CD4-positive, alpha-beta T cell (primary cell): ENCODE data around the gene KATNIP. TPM values are rescaled to one million over a fixed set of nuclear protein-coding genes. Genes with fewer than 3 reads are reported as not detected.

ENCODE experiments used
- ATAC-seq: fragments of 200-7000 bp; cut with Tn5 transposase; one replicate; pipeline ENCODE4 v1.10.0; 2022; ENCODE audit warnings: mild to moderate bottlenecking; ENCODE audit not compliant: poor library complexity
- CTCF ChIA-PET: fragments of 350-600 bp; sonication (Branson Sonifier 250); formaldehyde crosslinking; loops from one replicate; lab custom pipeline; 2021; ENCODE audit warnings: antibody characterized with exemption, inconsistent platforms; lab: Charles Lee
- POLR2A ChIA-PET: fragments of 350-600 bp; sonication (Branson Sonifier 250); formaldehyde crosslinking; loops from one replicate; lab custom pipeline; 2021; ENCODE audit warnings: antibody characterized with exemption, inconsistent platforms; lab: Charles Lee
- DNase-seq, 14 experiments: peaks; one replicate each; pipeline ENCODE4 v3.0.0-alpha.2; 2013 to 2020; ENCODE audit warnings: mixed read lengths in 2 of 14
- H3K27ac ChIP-seq, 2 donors: one replicate each; pipeline versions ENCODE4 v1.5.1 to v1.7.0; 2013; ENCODE audit warnings: low read length in 2 of 2, low read depth in 1 of 2, mild to moderate bottlenecking in 1 of 2
- H3K27me3 ChIP-seq, 2 experiments: 1 replicate in 1 of 2; 2 replicates in 1 of 2; pipeline versions ENCODE4 v1.6.1 to v1.7.0; 2013; ENCODE audit warnings: low read length in 2 of 2, control low read depth in 1 of 2, mild to moderate bottlenecking in 1 of 2, moderate library complexity in 1 of 2; ENCODE audit not compliant: insufficient read depth in 2 of 2, control insufficient read depth in 1 of 2
- H3K36me3 ChIP-seq: one replicate; pipeline ENCODE4 v1.6.1; 2013; ENCODE audit warnings: low read length, control low read depth; ENCODE audit not compliant: insufficient read depth
- H3K4me1 ChIP-seq: one replicate; pipeline ENCODE4 v1.6.1; 2013; ENCODE audit warnings: low read length, control low read depth; ENCODE audit not compliant: insufficient read depth
- H3K4me3 ChIP-seq: one replicate; pipeline ENCODE4 v1.5.1; 2013; ENCODE audit warnings: mild to moderate bottlenecking, low read length, moderate library complexity
- H3K9me3 ChIP-seq, 2 experiments: 1 replicate in 1 of 2; 2 replicates in 1 of 2; pipeline versions ENCODE4 v1.6.1 to v1.7.0; 2013; ENCODE audit warnings: low read length in 2 of 2, mild to moderate bottlenecking in 2 of 2, control low read depth in 1 of 2, moderate library complexity in 1 of 2; ENCODE audit not compliant: control insufficient read depth in 1 of 2, insufficient read depth in 1 of 2
- H3K27ac Mint-ChIP-seq: one replicate; pipeline ENCODE4 v1.8.0; 2020; ENCODE audit warnings: mixed read lengths
- H3K27me3 Mint-ChIP-seq: one replicate; pipeline ENCODE4 v1.8.0; 2021; ENCODE audit warnings: mixed read lengths
- H3K36me3 Mint-ChIP-seq: one replicate; pipeline ENCODE4 v1.8.0; 2021; ENCODE audit warnings: low read depth, mixed read lengths
- H3K4me1 Mint-ChIP-seq: one replicate; pipeline ENCODE4 v1.8.0; 2021; ENCODE audit warnings: low read depth, mixed read lengths
- H3K4me3 Mint-ChIP-seq: one replicate; pipeline ENCODE4 v1.8.0; 2020; ENCODE audit warnings: mild to moderate bottlenecking, mixed read lengths
- H3K9me3 Mint-ChIP-seq: one replicate; pipeline ENCODE4 v1.8.0; 2020; ENCODE audit warnings: mixed read lengths
- intact Hi-C, 2 experiments: fragments of 100-400 bp; cut with DNase I in 1 of 2; cut with micrococcal nuclease in 1 of 2; formaldehyde crosslinking; loops; one replicate each; pipeline versions ENCODE4 v1.15.1 to v1.9.0; 2023 to 2025; cut with DNase I, micrococcal nuclease
- total RNA-seq, 174 experiments: library from RNA in 2 of 174; stranded (reverse) in 2 of 174; gene quantifications; one replicate each; pipeline ENCODE4 v1.2.3 and lab custom pipeline; 2021 to 2026
- TF ChIP-seq, protein P1 (sequence below): fragments of 200-600 bp; IDR thresholded peaks from one replicate; pipeline ENCODE4 v1.8.0; 2022; ENCODE audit warnings: antibody characterized with exemption, mild to moderate bottlenecking

Gene KATNIP
- total RNA-seq, 2 experiments from 2014 or later, result 18.5 to 20.9 TPM

DNA sequence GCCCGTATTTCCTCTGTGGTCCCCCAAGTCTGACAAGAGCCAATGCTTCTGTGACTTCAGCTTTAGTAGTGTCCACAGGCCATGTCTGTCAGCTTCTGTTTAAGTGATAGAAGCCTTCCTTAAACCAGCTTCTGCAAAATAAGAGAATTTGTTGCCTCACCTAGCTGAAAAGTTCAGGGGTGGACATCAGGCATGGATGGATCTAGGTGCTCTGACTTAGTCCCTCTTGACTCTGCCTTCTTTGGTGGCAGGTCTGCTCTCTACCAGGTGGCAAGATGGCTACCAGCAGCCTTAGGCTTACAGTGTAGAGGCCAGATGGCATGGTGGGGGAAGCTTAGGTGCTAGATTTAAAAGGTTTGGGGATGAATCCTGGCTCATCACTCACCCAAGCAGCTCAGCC lies 33.7 kb downstream of the KATNIP start:
- H3K4me1 ChIP-seq, result no peaks in the 10 kb centered on the region
- Mint-ChIP-seq H3K27me3 (no peaks in the 10 kb centered on the region), H3K27ac (no peak overlapping the region), H3K9me3 (no peaks in the 10 kb centered on the region), H3K4me3 (no peak overlapping the region), H3K36me3 (peaks cover 50% of the 10 kb centered on the region), H3K4me1 (no peaks in the 10 kb centered on the region)
- DNase-seq (no peak), ATAC-seq (no peak)
- TF ChIP-seq, protein P1, sequence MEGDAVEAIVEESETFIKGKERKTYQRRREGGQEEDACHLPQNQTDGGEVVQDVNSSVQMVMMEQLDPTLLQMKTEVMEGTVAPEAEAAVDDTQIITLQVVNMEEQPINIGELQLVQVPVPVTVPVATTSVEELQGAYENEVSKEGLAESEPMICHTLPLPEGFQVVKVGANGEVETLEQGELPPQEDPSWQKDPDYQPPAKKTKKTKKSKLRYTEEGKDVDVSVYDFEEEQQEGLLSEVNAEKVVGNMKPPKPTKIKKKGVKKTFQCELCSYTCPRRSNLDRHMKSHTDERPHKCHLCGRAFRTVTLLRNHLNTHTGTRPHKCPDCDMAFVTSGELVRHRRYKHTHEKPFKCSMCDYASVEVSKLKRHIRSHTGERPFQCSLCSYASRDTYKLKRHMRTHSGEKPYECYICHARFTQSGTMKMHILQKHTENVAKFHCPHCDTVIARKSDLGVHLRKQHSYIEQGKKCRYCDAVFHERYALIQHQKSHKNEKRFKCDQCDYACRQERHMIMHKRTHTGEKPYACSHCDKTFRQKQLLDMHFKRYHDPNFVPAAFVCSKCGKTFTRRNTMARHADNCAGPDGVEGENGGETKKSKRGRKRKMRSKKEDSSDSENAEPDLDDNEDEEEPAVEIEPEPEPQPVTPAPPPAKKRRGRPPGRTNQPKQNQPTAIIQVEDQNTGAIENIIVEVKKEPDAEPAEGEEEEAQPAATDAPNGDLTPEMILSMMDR, result no peak
- CTCF ChIA-PET, result no interaction called here
- peaks cover 7% of the 10 kb centered on the region for H3K36me3 ChIP-seq
- H3K27ac ChIP-seq, result no peak overlapping the region
- H3K9me3 ChIP-seq, result no peaks in the 10 kb centered on the region
- intact Hi-C loops, result no loop called here
- H3K27me3 ChIP-seq, result no peaks in the 10 kb centered on the region
- POLR2A ChIA-PET, result no interaction called here
- no peak overlapping the region for H3K4me3 ChIP-seq

DNA sequence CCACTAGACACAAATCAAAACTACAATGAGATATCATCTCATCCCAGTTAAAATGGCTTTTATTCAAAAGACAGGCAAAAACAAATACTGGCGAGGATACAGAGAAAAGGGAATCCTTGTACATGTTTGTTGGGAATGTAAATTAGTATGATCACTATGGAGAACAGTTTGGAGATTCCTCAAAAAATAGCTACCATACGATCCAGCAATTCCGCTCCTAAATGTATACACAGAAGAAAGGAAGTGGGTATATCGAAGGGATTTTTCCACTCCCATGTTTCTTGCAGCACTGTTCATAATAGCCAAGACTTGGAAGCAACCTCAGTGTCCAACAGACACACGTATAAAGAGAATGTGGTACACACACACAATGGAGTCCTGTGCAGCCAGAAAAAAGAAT lies 35.3 kb downstream of the KATNIP start:
- no peak overlapping the region for H3K27ac ChIP-seq
- POLR2A ChIA-PET, result no interaction called here
- no peaks in the 10 kb centered on the region for H3K9me3 Mint-ChIP-seq
- peaks cover 44% of the 10 kb centered on the region for H3K36me3 Mint-ChIP-seq
- no peak for ATAC-seq
- H3K36me3 ChIP-seq, result peaks cover 7% of the 10 kb centered on the region
- no peak overlapping the region for H3K27ac Mint-ChIP-seq
- H3K9me3 ChIP-seq, result no peaks in the 10 kb centered on the region
- intact Hi-C loops, result no loop called here
- no peak overlapping the region for H3K4me3 ChIP-seq
- no peak for DNase-seq
- no peaks in the 10 kb centered on the region for H3K27me3 Mint-ChIP-seq
- H3K4me3 Mint-ChIP-seq, result no peak overlapping the region
- H3K4me1 ChIP-seq, result no peaks in the 10 kb centered on the region
- TF ChIP-seq, protein P1, result no peak
- CTCF ChIA-PET, result no interaction called here
- H3K27me3 ChIP-seq, result no peaks in the 10 kb centered on the region
- H3K4me1 Mint-ChIP-seq, result no peaks in the 10 kb centered on the region

DNA sequence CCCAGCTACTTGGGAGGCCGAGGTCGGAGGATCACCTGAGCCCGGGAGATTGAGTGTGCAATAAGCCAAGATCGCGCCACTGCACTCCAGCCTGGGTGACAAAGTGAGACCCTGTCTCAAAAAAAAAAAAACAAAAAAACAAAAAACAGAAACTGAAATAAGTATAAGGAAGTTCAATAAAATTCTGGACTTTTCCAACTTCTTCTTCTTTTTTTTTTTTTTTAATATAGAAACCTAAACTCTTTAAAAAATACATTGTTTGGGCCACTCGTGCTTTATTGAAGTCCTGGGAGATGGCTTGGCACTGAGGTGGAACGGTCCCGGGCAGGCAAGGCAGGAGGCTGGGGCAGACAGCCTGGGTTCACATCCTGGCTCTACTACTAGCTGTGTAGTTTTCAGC lies 36.8 kb downstream of the KATNIP start:
- intact Hi-C loops, result no loop called here
- Histone ChIP-seq H3K4me1 (no peaks in the 10 kb centered on the region), H3K9me3 (no peaks in the 10 kb centered on the region), H3K27ac (no peak overlapping the region), H3K36me3 (peaks cover 7% of the 10 kb centered on the region), H3K27me3 (no peaks in the 10 kb centered on the region), H3K4me3 (no peak overlapping the region)
- ChIA-PET POLR2A (no interaction called here), CTCF (no interaction called here)
- no peak overlapping the region for H3K4me3 Mint-ChIP-seq
- H3K36me3 Mint-ChIP-seq, result peaks cover 43% of the 10 kb centered on the region
- no peak for ATAC-seq
- H3K27ac Mint-ChIP-seq, result no peak overlapping the region
- H3K9me3 Mint-ChIP-seq, result no peaks in the 10 kb centered on the region
- H3K4me1 Mint-ChIP-seq, result no peaks in the 10 kb centered on the region
- no peak for DNase-seq
- TF ChIP-seq, protein P1, result no peak
- H3K27me3 Mint-ChIP-seq, result no peaks in the 10 kb centered on the region
